SH-SY5Y (cell line): ENCODE results near the gene WDR81.

Experiments
- GATA2 ChIP-seq: IDR thresholded peaks from 2 replicates; pipeline ENCODE4 v1.6.1; 2011; ENCODE audit warnings: mild to moderate bottlenecking, low read depth, low read length
- GATA3 ChIP-seq: IDR thresholded peaks from 2 replicates; pipeline ENCODE4 v1.6.1; 2011; ENCODE audit warnings: low read depth, mild to moderate bottlenecking, low read length, moderate library complexity

The WDR81 gene

GRCh38 chr17:1724869-1725641 is 551 bp downstream of the WDR81 start:
- TF ChIP-seq GATA2 (no peak), GATA3 (no peak)

- TF ChIP-seq GATA3 (no peak), GATA2 (no peak)
Measured at GRCh38 chr17:1725642-1726511, 1.4 kb downstream of the WDR81 start.

- TF ChIP-seq GATA3 (no peak), GATA2 (no peak)
Measured at GRCh38 chr17:1726626-1727257, 2.2 kb downstream of the WDR81 start.

- no peak for TF ChIP-seq GATA2
- no peak for TF ChIP-seq GATA3
Measured at GRCh38 chr17:1727258-1727789, 2.8 kb downstream of the WDR81 start.

- TF ChIP-seq GATA3, result no peak
Measured at GRCh38 chr17:1727876-1728630, 3.5 kb downstream of the WDR81 start.

GRCh38 chr17:1729966-1730325 is 5.4 kb downstream of the WDR81 start:
- no peak for TF ChIP-seq GATA3
- TF ChIP-seq GATA2, result no peak

GRCh38 chr17:1730326-1731193 is 6.1 kb downstream of the WDR81 start:
- TF ChIP-seq GATA2 (no peak), GATA3 (no peak)

GRCh38 chr17:1731194-1731506 is 6.6 kb downstream of the WDR81 start:
- TF ChIP-seq GATA3 (no peak), GATA2 (no peak)

- no peak for TF ChIP-seq GATA2
- no peak for TF ChIP-seq GATA3
Measured at GRCh38 chr17:1732241-1732832, 7.8 kb downstream of the WDR81 start.

- TF ChIP-seq GATA3 (no peak), GATA2 (no peak)
Measured at GRCh38 chr17:1732833-1733321, 8.4 kb downstream of the WDR81 start.

- TF ChIP-seq GATA2 (no peak), GATA3 (no peak)
Measured at GRCh38 chr17:1733759-1734158, 9.3 kb downstream of the WDR81 start.

- TF ChIP-seq GATA3 (no peak), GATA2 (no peak)
Measured at GRCh38 chr17:1735418-1735817, 10.9 kb downstream of the WDR81 start.

- TF ChIP-seq GATA3 (no peak), GATA2 (no peak)
Measured at GRCh38 chr17:1735834-1736347, 11.4 kb downstream of the WDR81 start.
